KBM-7 (cell line): ENCODE results near the gene MS4A12.
A peak's percentile ranks its signal among the peaks of the same experiment; 100 is the strongest.
"Not testable (repeated sequence)": the region's sequence is repeated elsewhere in the genome, so short reads cannot be mapped to it uniquely, and the experiment has no call there.

Source experiments
- DNase-seq: peaks from one replicate; pipeline ENCODE4 v3.0.0-alpha.2; 2015
- in situ Hi-C: fragments of 300-500 bp; cut with MboI; formaldehyde crosslinking; loops from 2 replicates; pipeline ENCODE4 v1.14.3; 2020; ENCODE audit warnings: low sequenced_read_pairs, low pct_unique_long_range_greater_than_20kb, mixed read lengths

The MS4A12 gene

GRCh38 chr11:60492488-60493009, at the start of gene MS4A12:
TSS of gene MS4A12 (plus strand) at chr11:60492778. CDS start at chr11:60497319, 4,541 bp downstream.
- in situ Hi-C loops, result no loop called here

GRCh38 chr11:60447070-60447469, 45.5 kb upstream of the MS4A12 start:
- DNase-seq, result no peak
- in situ Hi-C loops, result no loop called here

More at GRCh38 chr11:60492488-60493009, at the start of gene MS4A12:
- DNase-seq, result no peak

- in situ Hi-C loops, result no loop called here
- DNase-seq, result no peak
Measured at GRCh38 chr11:60447846-60448245, 44.7 kb upstream of the MS4A12 start.

GRCh38 chr11:60451185-60451584, 41.4 kb upstream of the MS4A12 start:
- in situ Hi-C loops, DNase-seq: not testable (repeated sequence)

GRCh38 chr11:60454212-60454611, 38.4 kb upstream of the MS4A12 start:
- no peak for DNase-seq
- in situ Hi-C loops, result no loop called here

GRCh38 chr11:60455531-60456042, 37.0 kb upstream of the MS4A12 start, which contains the start of gene MS4A1:
TSS of gene MS4A1 (plus strand) at chr11:60455847. CDS start at chr11:60462375, 6,528 bp downstream.
- in situ Hi-C loops, result no loop called here
- no peak for DNase-seq

- in situ Hi-C loops, result no loop called here
Measured at GRCh38 chr11:60457576-60457975, 35.0 kb upstream of the MS4A12 start.

GRCh38 chr11:60459345-60459744, 33.2 kb upstream of the MS4A12 start:
- no peak for DNase-seq
- in situ Hi-C loops, result no loop called here

More at GRCh38 chr11:60457576-60457975, 35.0 kb upstream of the MS4A12 start:
- DNase-seq, result no peak

- DNase-seq, result no peak
- in situ Hi-C loops, result no loop called here
Measured at GRCh38 chr11:60468829-60469228, 23.7 kb upstream of the MS4A12 start.

GRCh38 chr11:60469723-60470122, 22.9 kb upstream of the MS4A12 start:
- in situ Hi-C loops, result no loop called here

GRCh38 chr11:60477035-60477445, 15.5 kb upstream of the MS4A12 start:
- in situ Hi-C loops, result no loop called here

More at GRCh38 chr11:60469723-60470122, 22.9 kb upstream of the MS4A12 start:
- no peak for DNase-seq

GRCh38 chr11:60482361-60482760, 10.2 kb upstream of the MS4A12 start:
- DNase-seq, result peak; percentile 84

More at GRCh38 chr11:60477035-60477445, 15.5 kb upstream of the MS4A12 start:
- no peak for DNase-seq

GRCh38 chr11:60485987-60486386, 6.6 kb upstream of the MS4A12 start:
- in situ Hi-C loops, result loop anchor here (10.0 kb wide), 1 partner anchor 141 kb away; no protein-coding TSS in a partner anchor

More at GRCh38 chr11:60482361-60482760, 10.2 kb upstream of the MS4A12 start:
- in situ Hi-C loops, result loop anchor here (10.0 kb wide), 1 partner anchor 138 kb away; no protein-coding TSS in a partner anchor

GRCh38 chr11:60493454-60493853, 876 bp downstream of the MS4A12 start:
- in situ Hi-C loops, result no loop called here

More at GRCh38 chr11:60485987-60486386, 6.6 kb upstream of the MS4A12 start:
- DNase-seq, result peak; percentile 95

GRCh38 chr11:60498399-60498798, 5.8 kb downstream of the MS4A12 start:
- in situ Hi-C loops, result no loop called here
- peak; percentile 51 for DNase-seq

More at GRCh38 chr11:60493454-60493853, 876 bp downstream of the MS4A12 start:
- DNase-seq, result no peak

- peak; percentile 34 for DNase-seq
- in situ Hi-C loops, result no loop called here
Measured at GRCh38 chr11:60498853-60499252, 6.3 kb downstream of the MS4A12 start.

GRCh38 chr11:60500276-60500910, 7.8 kb downstream of the MS4A12 start:
- in situ Hi-C loops, result no loop called here
- no peak for DNase-seq

GRCh38 chr11:60502221-60502775, 9.7 kb downstream of the MS4A12 start:
- DNase-seq, result no peak
- in situ Hi-C loops, result no loop called here

GRCh38 chr11:60504219-60504905, 11.8 kb downstream of the MS4A12 start:
- DNase-seq, result no peak
- in situ Hi-C loops, result no loop called here
